HG02588 (cell line): ENCODE results near the gene RNF111.

ENCODE experiments used
- ATAC-seq: cut with Tn5 transposase; IDR thresholded peaks from one replicate; pipeline ENCODE4 v1.9.1; 2021; ENCODE audit warnings: mild to moderate bottlenecking, moderate library complexity; ENCODE audit not compliant: unreplicated experiment

Gene RNF111

GRCh38 chr15:58987491-58988005 is at the start of gene RNF111:
TSS of gene RNF111 (plus strand) at chr15:58987663. CDS start at chr15:59030823, 43,160 bp downstream.
- peak; percentile 59 for ATAC-seq

DNA sequence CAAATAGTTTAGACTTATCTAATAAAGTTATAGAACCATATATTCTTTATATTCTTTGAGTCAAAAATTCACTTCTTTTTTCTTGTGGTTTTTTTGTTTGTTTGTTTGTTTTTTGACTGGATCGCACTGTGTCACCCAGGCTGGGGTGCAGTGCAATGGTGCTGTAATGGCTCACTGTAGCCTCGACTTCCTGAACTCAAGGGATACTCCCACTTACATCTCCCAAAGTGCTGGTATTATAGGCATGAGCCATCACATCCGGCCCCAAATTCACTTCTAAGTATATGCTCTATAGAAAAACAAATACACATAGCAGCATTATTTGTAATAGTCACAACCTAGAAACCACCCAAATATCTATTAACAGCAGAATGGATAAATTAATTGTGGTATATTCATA is 40.3 kb upstream of the RNF111 start:
- no peak for ATAC-seq

GRCh38 chr15:58951388-58952007 is 36.0 kb upstream of the RNF111 start:
- no peak for ATAC-seq

- ATAC-seq = no peak
These were observed 34.7 kb upstream of the RNF111 start for GRCh38 chr15:58952751-58953150.

DNA sequence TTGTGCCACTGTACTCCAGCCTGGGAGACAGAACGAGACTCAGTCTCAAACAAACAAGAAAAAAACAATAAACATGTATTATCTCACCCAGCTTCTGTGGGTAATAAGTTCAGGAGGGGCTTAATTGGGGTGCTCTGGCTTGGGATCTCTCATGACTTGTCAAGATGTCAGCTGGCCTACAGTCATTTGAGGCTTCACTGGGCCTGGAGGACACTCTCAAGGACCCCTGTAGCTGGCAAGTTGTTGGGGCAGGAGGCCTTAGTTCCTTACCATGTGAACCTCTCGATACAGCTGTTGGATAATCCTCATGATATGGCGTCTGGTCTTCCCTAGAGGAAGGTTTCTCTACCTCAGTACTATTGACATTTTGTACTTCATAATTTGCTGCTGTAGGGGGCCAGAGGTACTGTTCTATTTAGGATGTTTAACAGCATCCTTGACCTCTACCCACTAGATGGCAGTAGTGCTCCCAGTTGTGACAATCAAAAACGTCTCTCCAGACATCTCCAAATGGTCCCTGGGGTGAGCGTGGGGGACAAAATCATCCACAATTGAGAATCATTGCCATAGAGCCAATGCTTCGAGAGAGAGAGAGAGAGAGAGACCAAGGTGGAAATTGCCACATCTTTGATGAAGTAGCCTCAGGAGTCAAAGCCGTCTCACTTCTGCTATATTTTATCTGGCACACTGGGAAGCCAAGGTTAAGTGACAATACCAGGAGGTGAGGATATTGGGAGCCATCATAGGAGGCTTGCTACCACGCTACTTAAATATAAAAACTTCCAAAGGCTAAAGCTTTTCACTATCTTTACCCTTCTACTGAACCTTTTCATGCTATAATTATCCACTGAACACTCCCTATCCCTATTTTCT is 30.1 kb upstream of the RNF111 start:
- no peak for ATAC-seq

DNA sequence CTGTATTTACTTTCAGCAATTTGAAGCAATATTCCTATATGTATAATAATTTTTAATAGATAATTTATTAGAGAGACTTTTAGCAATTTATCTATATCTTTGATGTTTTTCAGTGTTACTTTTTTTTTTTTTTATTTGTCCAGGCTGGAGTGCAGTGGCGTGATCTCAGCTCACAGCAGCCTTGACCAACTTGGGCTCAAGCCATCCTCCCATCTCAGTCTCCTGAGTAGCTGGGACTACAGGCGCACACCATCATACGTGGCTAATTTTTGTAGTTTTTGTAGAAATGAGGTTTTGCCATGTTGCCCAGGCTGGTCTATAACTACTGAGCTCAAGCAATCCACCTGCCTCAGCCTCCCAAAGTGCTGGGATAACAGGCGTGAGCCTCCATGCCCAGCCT is 28.7 kb upstream of the RNF111 start:
- no peak for ATAC-seq

- no peak for ATAC-seq
These were observed 25.3 kb upstream of the RNF111 start for GRCh38 chr15:58962136-58962535.

DNA sequence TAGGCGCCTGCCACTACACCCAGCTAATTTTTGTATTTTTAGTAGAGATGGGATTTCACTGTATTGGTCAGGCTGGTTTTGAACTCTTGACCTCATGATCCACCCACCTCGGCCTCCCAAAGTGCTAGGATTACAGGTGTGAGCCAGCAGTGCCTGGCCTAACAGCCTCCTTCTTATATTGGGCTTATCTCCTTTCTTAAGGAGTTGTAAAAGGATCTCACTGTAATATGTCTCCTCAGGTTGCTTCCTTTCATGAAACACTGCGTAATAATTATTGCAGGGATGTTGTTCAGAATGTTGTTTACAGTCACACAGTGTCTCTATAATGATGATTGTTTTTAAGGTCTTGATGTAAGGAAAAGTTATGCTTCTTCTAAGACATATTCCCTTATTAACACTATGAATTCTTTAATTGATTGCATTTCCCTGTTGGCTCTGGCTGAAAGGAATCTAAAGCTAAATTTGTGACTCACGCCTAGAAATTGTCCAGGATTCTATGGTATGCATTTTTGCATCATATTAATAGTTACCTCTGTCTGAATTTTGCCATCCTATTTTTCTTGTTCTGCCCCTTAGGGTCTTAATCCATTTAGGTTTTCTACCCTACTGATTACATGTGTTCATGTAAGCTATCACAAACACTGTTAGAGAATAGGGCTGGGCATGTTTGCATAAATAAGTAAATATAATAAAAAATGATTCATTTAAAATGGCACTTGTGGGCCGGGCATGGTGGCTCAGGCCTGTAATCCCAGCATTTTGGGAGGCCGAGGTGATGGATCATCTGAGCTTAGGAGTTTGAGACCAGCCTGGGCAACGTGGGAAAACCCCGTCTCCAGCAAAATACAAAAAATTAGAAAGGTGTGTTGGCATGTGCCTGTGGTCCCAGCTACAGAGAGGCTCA is 24.5 kb upstream of the RNF111 start:
- no peak for ATAC-seq

DNA sequence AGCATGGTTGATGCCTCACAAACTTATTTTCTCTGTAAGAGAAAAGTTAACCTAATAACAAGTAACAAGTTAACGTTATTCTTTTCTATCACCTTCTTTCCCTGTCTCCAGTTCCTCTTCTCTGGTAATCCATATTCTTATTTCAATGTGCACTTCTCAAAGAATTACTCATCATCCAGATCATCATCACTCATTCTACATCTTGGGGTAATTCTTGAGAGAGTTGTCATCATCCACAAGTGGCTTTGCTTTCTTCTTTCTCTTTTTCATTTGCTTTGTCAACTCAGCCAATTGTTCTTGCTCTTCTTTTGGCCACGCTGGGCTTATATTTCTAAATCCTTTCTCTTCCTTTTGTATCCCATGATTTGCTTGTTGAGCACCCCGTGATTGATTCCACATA is 20.8 kb upstream of the RNF111 start:
- ATAC-seq = no peak

GRCh38 chr15:58967479-58967878 is 20.0 kb upstream of the RNF111 start:
- ATAC-seq = no peak

DNA sequence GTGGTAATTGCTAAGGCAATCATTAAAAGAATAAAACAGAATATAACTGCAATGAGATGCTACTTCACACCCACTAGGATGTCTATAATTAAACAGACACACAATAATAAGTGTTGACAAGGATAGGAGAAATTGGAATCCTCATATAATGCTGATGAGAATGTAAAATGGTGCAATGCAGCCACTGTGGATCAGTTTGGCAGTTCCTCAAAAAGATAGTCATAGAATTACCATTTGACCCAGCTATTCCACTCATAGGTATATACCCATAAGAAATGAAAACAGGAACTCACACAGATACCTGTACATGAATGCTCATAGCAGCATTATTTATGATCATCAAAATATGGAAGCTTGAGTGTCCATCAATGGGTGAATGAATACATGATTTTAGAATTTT is 9.6 kb upstream of the RNF111 start:
- ATAC-seq = no peak

DNA sequence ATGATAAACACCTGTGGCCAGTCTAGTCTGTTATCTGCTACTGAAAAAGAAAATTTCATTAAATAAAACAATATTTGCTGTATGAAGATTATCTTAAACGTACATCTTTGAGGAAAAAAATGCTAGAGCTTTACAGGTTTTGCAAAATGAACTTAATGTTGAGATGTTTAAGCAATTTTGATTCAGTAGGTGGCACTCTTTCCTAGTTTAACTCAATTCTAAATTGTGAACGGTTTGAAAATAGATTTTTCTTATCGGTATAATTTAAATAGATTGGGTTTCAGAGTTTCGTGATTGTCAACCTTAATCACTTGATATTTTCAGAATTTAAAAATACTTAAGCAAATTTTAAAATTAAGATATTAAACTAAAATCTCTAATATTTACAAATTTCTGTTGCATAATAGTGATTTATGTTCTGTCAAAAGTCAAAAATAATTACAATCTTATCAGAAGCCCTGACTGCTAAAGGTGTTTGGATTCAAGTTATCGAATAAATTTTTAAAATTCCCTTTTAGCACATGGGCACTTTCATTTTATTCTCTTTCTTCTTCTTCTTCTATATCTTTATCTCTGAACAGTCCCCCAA is 7.0 kb upstream of the RNF111 start:
- ATAC-seq = no peak

DNA sequence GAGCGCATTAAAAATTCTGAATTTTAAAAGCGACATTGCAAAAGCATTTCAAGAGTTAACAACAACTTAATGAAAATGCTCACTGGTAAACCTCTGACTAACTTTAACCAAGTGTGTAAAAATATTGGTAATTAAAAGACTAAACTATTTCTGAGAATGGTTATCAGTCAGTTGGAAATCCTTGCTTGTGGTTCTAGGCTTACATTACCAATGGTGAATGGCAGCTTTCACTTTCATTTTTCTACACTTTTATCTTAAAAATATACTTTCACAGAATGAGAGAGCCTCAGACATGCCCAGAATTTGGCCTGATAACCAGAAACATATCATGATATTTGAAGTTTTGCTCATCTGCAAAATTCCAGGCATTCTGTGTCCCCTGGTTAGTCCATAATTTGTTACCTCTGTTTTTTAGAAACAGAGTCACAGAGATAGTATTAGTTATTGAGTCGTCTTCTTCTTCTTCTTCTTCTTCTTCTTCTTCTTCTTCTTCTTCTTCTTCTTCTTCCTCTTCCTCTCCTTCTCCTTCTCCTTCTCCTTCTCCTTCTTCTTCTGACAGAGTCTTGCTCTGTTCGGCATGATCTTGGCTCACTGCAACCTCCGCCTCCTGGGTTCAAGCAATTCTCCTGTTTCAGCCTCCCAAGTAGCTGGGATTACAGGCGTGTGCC is 5.5 kb upstream of the RNF111 start:
- ATAC-seq = no peak

- ATAC-seq = no peak
These were observed 4.2 kb upstream of the RNF111 start for GRCh38 chr15:58983261-58983660.

- no peak for ATAC-seq
These were observed 2.0 kb upstream of the RNF111 start for GRCh38 chr15:58985443-58985842.

DNA sequence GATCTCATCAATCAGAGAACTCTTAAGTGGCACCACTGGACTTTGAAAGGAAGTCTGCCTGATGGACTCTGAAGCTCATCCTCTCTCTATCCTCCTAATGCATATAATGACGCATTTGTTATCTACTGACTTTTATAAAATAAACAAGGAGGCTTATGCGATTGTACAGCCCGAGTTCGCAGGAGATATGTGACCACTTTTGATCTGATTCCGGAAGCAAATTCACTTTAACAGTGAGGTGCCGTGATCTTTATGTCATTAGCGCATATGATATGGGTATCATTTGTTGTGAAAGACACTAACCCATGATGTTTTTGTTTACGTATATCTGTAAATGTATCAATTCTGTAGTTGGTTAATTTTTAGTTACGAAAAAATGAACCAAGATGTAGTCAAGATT is 427 bp upstream of the RNF111 start:
- no peak for ATAC-seq

GRCh38 chr15:58988006-58988785 is 733 bp downstream of the RNF111 start:
- ATAC-seq = peak; percentile 44

DNA sequence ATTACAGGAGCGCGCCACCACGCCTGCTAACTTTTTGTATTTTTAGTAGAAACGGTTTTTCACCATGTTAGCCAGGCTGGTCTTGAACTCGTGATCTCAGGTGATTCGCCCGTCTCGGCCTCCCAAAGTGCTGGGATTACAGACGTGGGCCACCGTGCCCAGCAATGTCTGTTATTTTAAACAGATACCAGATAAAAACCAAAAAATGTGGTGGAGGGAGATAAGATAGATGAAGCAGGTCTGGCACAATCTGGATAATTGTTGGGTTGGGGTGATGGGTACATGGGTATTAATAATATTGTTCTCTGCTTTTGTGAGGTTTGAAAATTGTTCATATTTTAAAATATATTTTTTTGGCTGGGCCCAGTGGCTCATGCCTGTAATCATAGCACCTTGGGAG is 4.7 kb downstream of the RNF111 start:
- no peak for ATAC-seq

- ATAC-seq = no peak
These were observed 7.5 kb downstream of the RNF111 start for GRCh38 chr15:58994906-58995453.
